Measurements from ENCODE around the gene VANGL2.

Gene VANGL2

DNA sequence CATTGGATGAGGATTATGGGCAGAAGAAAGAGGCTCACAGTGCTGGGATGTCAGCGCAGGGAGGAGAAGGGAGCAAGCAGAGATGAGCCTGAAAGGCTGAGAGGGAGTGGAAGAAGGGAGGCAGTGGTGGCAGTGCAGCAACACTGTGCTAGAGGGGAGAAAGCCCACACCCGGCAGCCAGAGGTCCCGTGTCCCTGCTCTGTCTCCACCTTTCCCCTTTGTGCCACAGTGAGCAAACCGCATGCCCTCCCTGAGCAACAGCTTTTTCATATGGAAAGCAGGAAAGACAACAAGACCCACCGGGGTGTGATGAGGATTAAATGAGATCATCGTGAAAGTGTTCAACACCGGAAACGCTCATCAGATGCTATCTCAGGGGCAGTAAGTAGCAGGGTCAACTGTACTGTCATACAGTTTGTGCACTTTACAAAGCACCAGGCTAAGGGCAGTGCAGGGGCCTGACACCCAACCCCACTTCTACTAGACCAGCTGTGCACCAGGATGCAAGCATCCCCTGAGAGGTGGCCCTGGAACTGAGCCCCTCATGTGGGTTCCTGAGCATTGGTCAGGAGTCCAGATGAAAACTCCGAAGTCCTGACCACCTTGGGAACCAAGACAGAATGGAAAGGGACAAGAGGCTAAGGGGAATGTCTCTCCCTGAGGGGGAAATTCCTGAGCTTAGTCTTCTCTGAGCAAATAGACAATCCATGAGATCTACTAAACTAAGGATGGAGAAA lies 24.4 kb upstream of the VANGL2 start:
- TF ChIP-seq FOXP2 (optimal IDR thresholded peaks at IDR 0.05; ENCODE audit: borderline replicate concordance, extremely low read depth, extremely low read length, insufficient read depth) (peak; percentile 56), SIN3A (IDR thresholded peaks at IDR 0.05; ENCODE audit: borderline replicate concordance, insufficient read depth, low read length) (peak; percentile 34; the same call in 1 of the 2 replicates), POLR2AphosphoS5 (IDR thresholded peaks at IDR 0.05; ENCODE audit: low read depth, low read length) (no peak), TAF1 (IDR thresholded peaks at IDR 0.05; ENCODE audit: borderline replicate concordance, insufficient read depth, low read length) (no peak)
- TF ChIP-seq, protein P1, sequence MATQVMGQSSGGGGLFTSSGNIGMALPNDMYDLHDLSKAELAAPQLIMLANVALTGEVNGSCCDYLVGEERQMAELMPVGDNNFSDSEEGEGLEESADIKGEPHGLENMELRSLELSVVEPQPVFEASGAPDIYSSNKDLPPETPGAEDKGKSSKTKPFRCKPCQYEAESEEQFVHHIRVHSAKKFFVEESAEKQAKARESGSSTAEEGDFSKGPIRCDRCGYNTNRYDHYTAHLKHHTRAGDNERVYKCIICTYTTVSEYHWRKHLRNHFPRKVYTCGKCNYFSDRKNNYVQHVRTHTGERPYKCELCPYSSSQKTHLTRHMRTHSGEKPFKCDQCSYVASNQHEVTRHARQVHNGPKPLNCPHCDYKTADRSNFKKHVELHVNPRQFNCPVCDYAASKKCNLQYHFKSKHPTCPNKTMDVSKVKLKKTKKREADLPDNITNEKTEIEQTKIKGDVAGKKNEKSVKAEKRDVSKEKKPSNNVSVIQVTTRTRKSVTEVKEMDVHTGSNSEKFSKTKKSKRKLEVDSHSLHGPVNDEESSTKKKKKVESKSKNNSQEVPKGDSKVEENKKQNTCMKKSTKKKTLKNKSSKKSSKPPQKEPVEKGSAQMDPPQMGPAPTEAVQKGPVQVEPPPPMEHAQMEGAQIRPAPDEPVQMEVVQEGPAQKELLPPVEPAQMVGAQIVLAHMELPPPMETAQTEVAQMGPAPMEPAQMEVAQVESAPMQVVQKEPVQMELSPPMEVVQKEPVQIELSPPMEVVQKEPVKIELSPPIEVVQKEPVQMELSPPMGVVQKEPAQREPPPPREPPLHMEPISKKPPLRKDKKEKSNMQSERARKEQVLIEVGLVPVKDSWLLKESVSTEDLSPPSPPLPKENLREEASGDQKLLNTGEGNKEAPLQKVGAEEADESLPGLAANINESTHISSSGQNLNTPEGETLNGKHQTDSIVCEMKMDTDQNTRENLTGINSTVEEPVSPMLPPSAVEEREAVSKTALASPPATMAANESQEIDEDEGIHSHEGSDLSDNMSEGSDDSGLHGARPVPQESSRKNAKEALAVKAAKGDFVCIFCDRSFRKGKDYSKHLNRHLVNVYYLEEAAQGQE (IDR thresholded peaks at IDR 0.05; ENCODE audit: insufficient read depth in 1 of 2, low read depth in 2 of 2, low read length in 2 of 2), result peak in 1 of 2 experiments; percentile 44; a peak in 1 of 4 replicates

DNA sequence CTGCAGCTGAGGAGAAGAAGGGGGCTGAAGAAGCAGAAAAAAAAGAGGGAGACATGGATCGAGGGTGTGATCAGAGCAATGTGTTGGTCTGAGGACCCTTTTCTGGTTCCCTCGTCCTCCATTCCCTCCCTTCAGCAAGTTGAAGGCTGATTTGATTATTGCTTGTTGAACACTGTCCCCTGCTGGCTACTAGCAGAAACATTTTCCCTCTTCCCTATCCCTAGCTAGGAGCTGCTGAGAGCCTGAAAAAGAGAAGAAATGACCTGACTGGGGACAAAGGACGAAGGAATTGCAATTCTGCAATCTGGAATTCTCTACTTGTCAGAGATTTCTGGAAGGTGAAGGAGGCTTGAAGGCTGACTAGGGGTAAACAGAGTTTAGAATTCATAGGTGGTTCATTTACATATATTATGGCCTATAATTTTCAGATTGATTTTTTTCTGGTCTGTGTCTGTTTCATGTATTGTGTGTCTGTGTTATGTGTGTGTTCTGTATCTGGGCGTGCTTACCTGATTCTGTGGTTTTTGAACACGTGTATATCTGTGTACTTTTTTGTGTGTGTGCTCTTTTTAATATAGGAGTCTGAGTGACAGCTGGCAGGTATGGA lies 23.7 kb upstream of the VANGL2 start:
- TF ChIP-seq, protein P1 (IDR thresholded peaks at IDR 0.05; ENCODE audit: insufficient read depth in 1 of 2, low read depth in 2 of 2, low read length in 2 of 2), result no peak
- no peak for TF ChIP-seq TAF1 (IDR thresholded peaks at IDR 0.05; ENCODE audit: borderline replicate concordance, insufficient read depth, low read length)
- no peak for TF ChIP-seq FOXP2 (optimal IDR thresholded peaks at IDR 0.05; ENCODE audit: borderline replicate concordance, extremely low read depth, extremely low read length, insufficient read depth)
- TF ChIP-seq SIN3A (IDR thresholded peaks at IDR 0.05; ENCODE audit: borderline replicate concordance, insufficient read depth, low read length), result no peak
- no peak for TF ChIP-seq POLR2AphosphoS5 (IDR thresholded peaks at IDR 0.05; ENCODE audit: low read depth, low read length)

DNA sequence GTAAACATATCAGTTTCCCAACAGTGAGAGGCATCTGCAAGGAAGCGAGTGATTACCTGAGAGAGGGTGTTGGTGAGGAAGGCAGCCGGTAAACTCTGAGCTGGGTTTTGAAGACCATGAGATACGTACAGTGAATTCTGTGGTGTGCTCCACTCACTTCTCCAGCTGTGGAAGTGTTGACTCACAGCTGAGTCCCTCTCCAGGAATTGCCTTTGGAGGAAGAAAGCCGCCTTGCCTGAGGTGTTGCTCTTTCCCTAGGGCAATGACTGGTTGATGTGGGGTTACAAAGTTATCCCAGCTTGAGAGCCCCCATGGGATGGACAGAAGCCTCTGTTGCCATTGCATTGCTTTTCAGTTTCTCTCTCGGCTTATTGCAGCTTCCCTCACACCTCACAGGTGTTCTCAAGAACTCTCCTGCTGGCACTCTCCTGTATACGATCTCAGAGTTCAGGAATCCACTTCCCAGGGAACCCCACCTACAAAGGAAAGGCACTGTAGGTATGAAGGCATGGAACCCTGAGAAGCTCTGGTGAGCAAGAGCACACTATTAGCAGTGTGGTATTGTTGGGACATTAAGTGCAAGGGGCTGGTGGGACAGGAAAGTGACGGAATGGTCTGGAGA lies 22.7 kb upstream of the VANGL2 start:
- TF ChIP-seq, protein P1 (IDR thresholded peaks at IDR 0.05; ENCODE audit: insufficient read depth in 1 of 2, low read depth in 2 of 2, low read length in 2 of 2), result no peak

DNA sequence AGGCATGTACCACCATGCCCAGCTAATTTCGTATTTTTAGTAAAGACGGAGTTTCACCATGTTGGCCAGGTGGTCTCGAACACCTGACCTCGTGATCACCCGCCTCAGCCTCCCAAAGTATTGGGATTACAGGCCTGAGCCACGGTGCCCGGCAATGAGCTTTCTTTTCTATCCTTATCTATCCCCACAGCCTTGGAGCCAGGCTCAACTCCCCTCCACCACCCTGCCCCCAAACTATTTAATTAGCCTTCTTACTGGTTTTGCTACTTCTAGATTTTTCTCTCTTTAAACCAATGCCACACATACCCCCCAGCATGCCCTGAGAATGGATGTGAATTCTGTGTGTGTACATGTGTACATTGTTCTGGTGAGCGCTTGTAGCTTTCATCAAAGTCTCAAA lies 5.7 kb upstream of the VANGL2 start:
- TF ChIP-seq, protein P1 (IDR thresholded peaks at IDR 0.05; ENCODE audit: insufficient read depth in 1 of 2, low read depth in 2 of 2, low read length in 2 of 2), result no peak
- TF ChIP-seq FOXP2 (optimal IDR thresholded peaks at IDR 0.05; ENCODE audit: borderline replicate concordance, extremely low read depth, extremely low read length, insufficient read depth), result no peak
- TF ChIP-seq POLR2AphosphoS5 (IDR thresholded peaks at IDR 0.05; ENCODE audit: low read depth, low read length), result no peak
- no peak for TF ChIP-seq TAF1 (IDR thresholded peaks at IDR 0.05; ENCODE audit: borderline replicate concordance, insufficient read depth, low read length)
- TF ChIP-seq SIN3A (IDR thresholded peaks at IDR 0.05; ENCODE audit: borderline replicate concordance, insufficient read depth, low read length), result no peak
